ENCODE results near the gene NCOA6.

DNA sequence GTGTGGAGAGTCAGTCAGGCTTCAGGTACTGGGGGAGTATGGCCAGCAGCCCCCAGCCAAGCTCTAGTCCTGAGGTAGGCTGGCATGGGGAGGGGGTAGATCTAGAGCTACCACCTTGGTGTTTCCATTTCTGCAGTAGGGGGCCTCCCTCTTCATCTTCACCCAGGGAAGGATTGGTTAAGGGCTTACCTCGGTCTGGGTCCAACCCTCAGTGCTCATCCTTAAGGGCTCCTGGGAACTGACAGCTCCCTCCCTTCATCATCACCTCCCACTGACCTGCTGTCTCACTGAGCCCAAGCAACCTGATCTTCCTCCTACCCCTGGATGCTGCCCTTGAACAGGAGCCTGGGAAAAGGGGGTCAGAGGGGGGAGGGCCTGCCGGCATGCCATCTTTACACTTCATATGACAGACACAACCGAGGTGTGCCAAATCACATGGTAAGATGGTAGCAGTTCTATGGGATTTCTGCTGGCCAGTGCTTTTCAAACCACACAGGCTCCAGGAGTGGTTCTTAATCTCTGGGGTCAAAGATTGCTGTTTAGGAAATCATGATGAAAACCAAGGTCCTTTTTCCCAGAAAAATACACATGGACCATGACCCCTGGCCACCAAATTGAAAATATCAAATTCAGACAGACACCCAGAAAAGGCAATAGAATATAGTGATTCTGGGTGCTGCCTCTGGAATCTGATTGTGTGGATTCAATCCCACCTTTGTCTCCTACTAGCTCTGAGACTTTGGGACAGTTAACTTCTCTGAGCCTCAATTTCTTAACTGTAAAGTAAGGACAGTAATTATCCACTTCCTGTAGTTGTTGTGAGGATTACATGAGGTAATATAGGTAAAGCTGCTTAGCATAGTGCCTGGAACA is 118.3 kb downstream of the NCOA6 start:
- TF ChIP-seq, protein P1, sequence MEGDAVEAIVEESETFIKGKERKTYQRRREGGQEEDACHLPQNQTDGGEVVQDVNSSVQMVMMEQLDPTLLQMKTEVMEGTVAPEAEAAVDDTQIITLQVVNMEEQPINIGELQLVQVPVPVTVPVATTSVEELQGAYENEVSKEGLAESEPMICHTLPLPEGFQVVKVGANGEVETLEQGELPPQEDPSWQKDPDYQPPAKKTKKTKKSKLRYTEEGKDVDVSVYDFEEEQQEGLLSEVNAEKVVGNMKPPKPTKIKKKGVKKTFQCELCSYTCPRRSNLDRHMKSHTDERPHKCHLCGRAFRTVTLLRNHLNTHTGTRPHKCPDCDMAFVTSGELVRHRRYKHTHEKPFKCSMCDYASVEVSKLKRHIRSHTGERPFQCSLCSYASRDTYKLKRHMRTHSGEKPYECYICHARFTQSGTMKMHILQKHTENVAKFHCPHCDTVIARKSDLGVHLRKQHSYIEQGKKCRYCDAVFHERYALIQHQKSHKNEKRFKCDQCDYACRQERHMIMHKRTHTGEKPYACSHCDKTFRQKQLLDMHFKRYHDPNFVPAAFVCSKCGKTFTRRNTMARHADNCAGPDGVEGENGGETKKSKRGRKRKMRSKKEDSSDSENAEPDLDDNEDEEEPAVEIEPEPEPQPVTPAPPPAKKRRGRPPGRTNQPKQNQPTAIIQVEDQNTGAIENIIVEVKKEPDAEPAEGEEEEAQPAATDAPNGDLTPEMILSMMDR (conservative IDR thresholded peaks at IDR 0.05; ENCODE audit: low read length): no peak
- TF ChIP-seq EZH2phosphoT487 (IDR thresholded peaks at IDR 0.05; ENCODE audit: borderline replicate concordance, low read depth, low read length): no peak

Data from OCI-LY7 (cell line).